Pancreas (tissue), 10 donors: ENCODE data around the gene SPARCL1. TPM values are rescaled to one million over a fixed set of nuclear protein-coding genes. Genes with fewer than 3 reads are reported as not detected.
"Not testable (repeated sequence)": the region's sequence is repeated elsewhere in the genome, so short reads cannot be mapped to it uniquely, and the experiment has no call there.

Experiments used
- ATAC-seq, 4 donors: fragments of 200-7000 bp; cut with Tn5 transposase; one replicate each; pipeline versions ENCODE4 v1.8.0 to v1.9.1; 2020; ENCODE audit warnings: mild to moderate bottlenecking in 4 of 4, moderate library complexity in 4 of 4
- DNase-seq, 6 donors: peaks; one replicate each; pipeline ENCODE4 v3.0.0-alpha.2; 2020
- FAIRE-seq: peaks from 2 replicates; lab custom pipeline; 2012; peaks lifted over from hg19 to GRCh38; lab: Jason Lieb, UNC
- H3K27ac ChIP-seq, 4 donors: fragments of 200-600 bp; sonication (generic); 1 replicate in 3 of 4; 2 replicates in 1 of 4; pipeline versions ENCODE4 v1.5.0 to v1.8.0; 2020
- H3K27me3 ChIP-seq, 4 donors: fragments of 200-600 bp; one replicate each; pipeline ENCODE4 v1.8.0; 2021
- H3K36me3 ChIP-seq, 3 donors: fragments of 200-600 bp; sonication (generic) in 1 of 3; one replicate each; pipeline versions ENCODE4 v1.5.0 to v1.8.0; 2020 to 2021
- H3K4me1 ChIP-seq, 3 donors: fragments of 200-600 bp; one replicate each; pipeline ENCODE4 v1.8.0; 2021
- H3K4me3 ChIP-seq, 4 donors: fragments of 200-600 bp; sonication (generic) in 2 of 4; one replicate each; pipeline versions ENCODE4 v1.5.0 to v1.8.0; 2020 to 2021
- H3K9me3 ChIP-seq, 4 donors: fragments of 200-600 bp; one replicate each; pipeline ENCODE4 v1.8.0; 2021
- CTCF ChIP-seq, 4 donors: fragments of 200-600 bp; sonication (generic) in 3 of 4; IDR thresholded peaks; one replicate each; pipeline versions ENCODE4 v1.5.0 to v1.8.0; 2021; ENCODE audit warnings: antibody characterized with exemption in 4 of 4
- WGBS, 2 donors: extraction: QIAGEN DNeasy Blood & Tissue Kit; methylation state at CpG; one replicate each; pipeline ENCODE4 v1.1.7; 2013; 5-methylcytosine and 5-hydroxymethylcytosine counted together
- intact Hi-C, 3 donors: fragments of 100-400 bp; cut with DNase I; formaldehyde crosslinking; loops; one replicate each; pipeline versions ENCODE4 v1.11.1 to v1.14.2; 2022
- polyA plus RNA-seq, 2 donors: library from polyadenylated mRNA; stranded (reverse); fragments of 200-250 nt; gene quantifications; one replicate each; pipeline ENCODE4 v1.2.3, GENCODE V29; 2013
- total RNA-seq, 6 donors: library from RNA; stranded (reverse); fragmentation: NEBNext Ultra II Directional in 4 of 6; extraction: Animal tissue kit (Norgen Biotek cat#: 25700) in 4 of 6; gene quantifications; one replicate each; pipeline versions ENCODE4 v1.2.1 to v1.2.4, GENCODE V29; 2021 to 2023
- donor health status: healthy with polysubstance abuse.
- donor health status: DM: no; HTN: no; CAD: no; lungs with moderate emphysema.
- donor health status: DM: no; HTN: no; CAD: no.
- donor health status: control.
- donor health status: control.
- donor health status: Bipolar disorder and iron deficiency.
- donor health status: DM: yes; HTN: yes; CAD: no.
- donor health status: DM: no; HTN: no; CAD: no.
- donor health status: DM: no; HTN: no; CAD: no.
- donor health status: DM: yes; HTN: yes; CAD: no.

The SPARCL1 gene
- total and polyA plus RNA-seq, 8 donors: 19.6 to 77.0 (median 34.6) TPM

GRCh38 chr4:87427518-87427868, 101.7 kb downstream of the SPARCL1 start:
- ATAC-seq (no peak), DNase-seq (no peak), FAIRE-seq (no peak)
- H3K27ac ChIP-seq: peak overlapping the region in 1 of 4 donors; percentile 13
- H3K36me3 ChIP-seq: no peaks in the 10 kb centered on the region
- intact Hi-C loops: no loop called here
- H3K4me3 ChIP-seq: no peak overlapping the region
- peaks cover 27 to 31% (median 28%) of the 10 kb centered on the region in 3 donors for H3K4me1 ChIP-seq
- 8 to 11% methylated on average over 1 of the region's 1 CpG for WGBS, 2 donors
- no peak for TF ChIP-seq CTCF (IDR thresholded peaks at IDR 0.05)
- H3K27me3 ChIP-seq: no peaks in the 10 kb centered on the region
- H3K9me3 ChIP-seq: no peaks in the 10 kb centered on the region

GRCh38 chr4:87426865-87427517, 102.2 kb downstream of the SPARCL1 start:
- Histone ChIP-seq H3K36me3 (no peaks in the 10 kb centered on the region), H3K4me3 (no peak overlapping the region), H3K27ac (peak overlapping the region in 1 of 4 donors; percentile 13), H3K4me1 (peaks cover 27 to 32% (median 28%) of the 10 kb centered on the region in 3 donors), H3K9me3 (no peaks in the 10 kb centered on the region), H3K27me3 (no peaks in the 10 kb centered on the region)
- WGBS, 2 donors: 47 to 48% methylated on average over 3 of the region's 3 CpGs
- FAIRE-seq (no peak), ATAC-seq (no peak), DNase-seq (no peak)
- no peak for TF ChIP-seq CTCF (IDR thresholded peaks at IDR 0.05)
- intact Hi-C loops: no loop called here

- Histone ChIP-seq H3K27ac (no peak overlapping the region), H3K4me1 (peaks cover 30 to 41% (median 39%) of the 10 kb centered on the region in 3 donors), H3K36me3 (no peaks in the 10 kb centered on the region), H3K4me3 (no peak overlapping the region), H3K9me3 (no peaks in the 10 kb centered on the region), H3K27me3 (no peaks in the 10 kb centered on the region)
- intact Hi-C loops: no loop called here
- ATAC-seq: no peak
- 82 to 87% methylated on average over 2 of the region's 2 CpGs for WGBS, 2 donors
- FAIRE-seq: no peak
- no peak for DNase-seq
- no peak for TF ChIP-seq CTCF (IDR thresholded peaks at IDR 0.05)
Observed at GRCh38 chr4:87425711-87426110, 103.5 kb downstream of the SPARCL1 start.

- intact Hi-C loops, FAIRE-seq, H3K27me3 ChIP-seq, DNase-seq, ATAC-seq, H3K9me3 ChIP-seq, H3K36me3 ChIP-seq: not testable (repeated sequence)
- Histone ChIP-seq H3K27ac (peak overlapping the region in 2 of 4 donors; percentile 94), H3K4me1 (peaks cover 40 to 52% (median 47%) of the 10 kb centered on the region in 3 donors), H3K4me3 (peak overlapping the region in 3 of 4 donors; percentile 64 to 72 (median 70))
- 53 to 61% methylated on average over 20 to 22 of the region's 22 CpGs for WGBS, 2 donors
Observed at GRCh38 chr4:87424099-87424543, 105.1 kb downstream of the SPARCL1 start.

Other genes with a start within 250 kb of the SPARCL1 start
- gene HSD17B13, start 206.5 kb downstream of the SPARCL1 start, total RNA-seq: 1 to 10 TPM in 1 of 6 donors, under 1 TPM in 5; 0.24 to 2.7 (median 0.53) TPM
- under 1 TPM; 0.75 to 0.84 TPM for gene HSD17B13, start 206.5 kb downstream of the SPARCL1 start, polyA plus RNA-seq
- gene HSD17B11, start 138.2 kb downstream of the SPARCL1 start, total RNA-seq: 10 to 100 TPM; 20.0 to 53.5 (median 34.8) TPM
- 10 to 100 TPM; 31.1 to 43.7 TPM for gene HSD17B11, start 138.2 kb downstream of the SPARCL1 start, polyA plus RNA-seq
- 10 to 100 TPM; 22.1 to 34.0 (median 28.1) TPM for gene NUDT9, start 106.8 kb downstream of the SPARCL1 start, total RNA-seq
- 10 to 100 TPM; 45.4 to 64.4 TPM for gene NUDT9, start 106.8 kb downstream of the SPARCL1 start, polyA plus RNA-seq
- gene DSPP, start 79.2 kb upstream of the SPARCL1 start, total RNA-seq: not detected
- gene DSPP, start 79.2 kb upstream of the SPARCL1 start, polyA plus RNA-seq: not detected
- gene DMP1, start 120.9 kb upstream of the SPARCL1 start, total RNA-seq: not detected
- under 1 TPM in 1 of 2 donors, not detected in 1; 0.02 TPM for gene DMP1, start 120.9 kb upstream of the SPARCL1 start, polyA plus RNA-seq